A549 (cell line): ENCODE results near the gene FSD1. TPM values are rescaled to one million over a fixed set of nuclear protein-coding genes. Genes with fewer than 3 reads are reported as not detected.

Experiments
- ATAC-seq, 2 experiments: fragments of 200-7000 bp in 1 of 2; fragments of >200 bp in 1 of 2; cut with Nextera tagmentation in 1 of 2; cut with Tn5 transposase in 1 of 2; 3 replicates each; pipeline versions ENCODE4 v1.8.0 to v1.9.1; 2018 to 2020; ENCODE audit warnings: mild to moderate bottlenecking in 1 of 2, moderate library complexity in 1 of 2
- CTCF ChIA-PET: fragments of 300-600 bp; sonication (Branson Sonifier 250); formaldehyde crosslinking; extraction: SDS; loops from one replicate; lab custom pipeline; 2021; ENCODE audit warnings: antibody characterized with exemption, inconsistent platforms; lab: Yijun Ruan, JAX
- POLR2A ChIA-PET: fragments of 350-600 bp; formaldehyde crosslinking; extraction: SDS; loops from one replicate; lab custom pipeline; 2021; ENCODE audit warnings: antibody characterized with exemption, inconsistent platforms; lab: Yijun Ruan, JAX
- DNase-seq, 2 experiments: peaks; one replicate each; pipeline versions ENCODE4 v3.0.0 to v3.0.0-alpha.2; 2011 to 2016; ENCODE audit warnings: low read depth in 1 of 2, low spot score in 1 of 2
- FAIRE-seq: peaks from 2 replicates; lab custom pipeline; 2011; peaks lifted over from hg19 to GRCh38; lab: Jason Lieb, UNC
- H3K27ac ChIP-seq, 2 experiments: fragments of >200 bp; sonication (Bioruptor Twin); formaldehyde crosslinking; 3 replicates each; pipeline ENCODE4 v1.5.1; 2016 to 2017
- H3K4me1 ChIP-seq: fragments of >200 bp; sonication (Bioruptor Twin); formaldehyde crosslinking; 3 replicates; pipeline ENCODE4 v1.6.1; 2016
- H3K4me2 ChIP-seq: fragments of >200 bp; sonication (Bioruptor Twin); formaldehyde crosslinking; 3 replicates; pipeline ENCODE4 v1.6.1; 2016
- H3K4me3 ChIP-seq: fragments of >200 bp; sonication (Bioruptor Twin); formaldehyde crosslinking; 3 replicates; pipeline ENCODE4 v1.5.1; 2016
- H3K9me3 ChIP-seq: fragments of >200 bp; sonication (Bioruptor Twin); formaldehyde crosslinking; 3 replicates; pipeline ENCODE4 v1.6.1; 2016
- BHLHE40 ChIP-seq: IDR thresholded peaks from 2 replicates; pipeline ENCODE4 v1.6.1; 2012; ENCODE audit warnings: low read depth, low read length, inconsistent platforms
- CBX2 ChIP-seq: fragments of 200-600 bp; sonication (generic); IDR thresholded peaks from 2 replicates; pipeline ENCODE4 v1.6.1; 2016; ENCODE audit warnings: low read depth, mild to moderate bottlenecking, borderline replicate concordance
- CHD4 ChIP-seq: fragments of 200-600 bp; sonication (generic); IDR thresholded peaks from 2 replicates; pipeline ENCODE4 v1.6.1; 2016; ENCODE audit warnings: antibody characterized with exemption, mild to moderate bottlenecking, borderline replicate concordance
- ESRRA ChIP-seq: fragments of 150-350 bp; IDR thresholded peaks from 2 replicates; pipeline ENCODE4 v1.6.1; 2014; ENCODE audit warnings: mild to moderate bottlenecking, low read length, borderline replicate concordance
- FOSB ChIP-seq: fragments of 250-450 bp; sonication (Bioruptor Pico); IDR thresholded peaks from 2 replicates; pipeline ENCODE4 v1.5.0; 2020; ENCODE audit warnings: mild to moderate bottlenecking, moderate library complexity
- FOSL2 ChIP-seq, 2 experiments: fragments of 450-650 bp in 1 of 2; fragments of >200 bp in 1 of 2; sonication (Bioruptor Twin) in 1 of 2; formaldehyde crosslinking; IDR thresholded peaks; 2 replicates each; pipeline versions ENCODE4 v1.5.0 to v1.6.1; 2016 to 2020; ENCODE audit warnings: mild to moderate bottlenecking in 1 of 2, moderate library complexity in 1 of 2
- HOXB13 ChIP-seq: fragments of 250-450 bp; sonication (Bioruptor Pico); IDR thresholded peaks from 2 replicates; pipeline ENCODE4 v1.5.0; 2020; ENCODE audit warnings: low read depth, mild to moderate bottlenecking, moderate library complexity
- HOXB5 ChIP-seq: fragments of 250-450 bp; sonication (Bioruptor Pico); IDR thresholded peaks from 2 replicates; pipeline ENCODE4 v1.5.0; 2020; ENCODE audit warnings: mild to moderate bottlenecking, moderate library complexity
- JUN ChIP-seq, 2 experiments: fragments of >200 bp; sonication (Bioruptor Twin); formaldehyde crosslinking; IDR thresholded peaks; 2 replicates in 1 of 2; 3 replicates in 1 of 2; pipeline ENCODE4 v1.6.1; 2016 to 2017
- NR3C1 ChIP-seq: fragments of >200 bp; sonication (Bioruptor Twin); formaldehyde crosslinking; IDR thresholded peaks from 3 replicates; pipeline ENCODE4 v1.6.1; 2017
- RCOR1 ChIP-seq: fragments of 150-350 bp; IDR thresholded peaks from 2 replicates; pipeline ENCODE4 v1.6.1; 2014; ENCODE audit warnings: antibody characterized with exemption, low read length, low read depth
- SMC3 ChIP-seq: fragments of >200 bp; sonication (Bioruptor Twin); formaldehyde crosslinking; IDR thresholded peaks from 3 replicates; pipeline ENCODE4 v1.6.1; 2018; ENCODE audit warnings: inconsistent platforms
- TFCP2L1 ChIP-seq: fragments of 250-450 bp; sonication (Bioruptor Pico); IDR thresholded peaks from 2 replicates; pipeline ENCODE4 v1.5.0; 2021; ENCODE audit warnings: mild to moderate bottlenecking
- TP53 ChIP-seq: fragments of 250-450 bp; sonication (Bioruptor Pico); IDR thresholded peaks from 2 replicates; pipeline ENCODE4 v1.5.0; 2021; ENCODE audit warnings: mild to moderate bottlenecking, moderate library complexity
- WGBS: methylation state at CpG from one replicate; pipeline ENCODE4 v1.1.6; 2017; ENCODE audit errors: missing lambda C conversion rate; 5-methylcytosine and 5-hydroxymethylcytosine counted together
- polyA plus RNA-seq, 4 experiments: library from polyadenylated mRNA; depleted of rRNA in 3 of 4; stranded (reverse); fragments of >200 nt; fragmentation: RNase III in 1 of 4; extraction: RNeasy Plus Mini Kit Qiagen cat#74134 plus additional on column Dnase treatment in 1 of 4; gene quantifications; 2 replicates in 3 of 4; 3 replicates in 1 of 4; pipeline ENCODE4 v1.2.3, GENCODE V29; 2011 to 2017
- TF ChIP-seq, protein P1 (sequence below): fragments of 250-450 bp; sonication (Bioruptor Pico); IDR thresholded peaks from 2 replicates; pipeline ENCODE4 v1.5.0; 2020; ENCODE audit warnings: low read depth, mild to moderate bottlenecking, moderate library complexity
- TF ChIP-seq, protein P2 (sequence below): fragments of 150-350 bp; IDR thresholded peaks from 2 replicates; pipeline ENCODE4 v1.6.1; 2014; ENCODE audit warnings: low read depth, mild to moderate bottlenecking, low read length
- TF ChIP-seq, protein P3 (sequence below): IDR thresholded peaks from 2 replicates; pipeline ENCODE4 v1.6.1; 2012; ENCODE audit warnings: low read depth, borderline replicate concordance

Gene FSD1
- polyA plus RNA-seq, 2 of the 4 experiments (the other 2 are of a cell fraction), result 3.5 to 13.2 TPM

DNA sequence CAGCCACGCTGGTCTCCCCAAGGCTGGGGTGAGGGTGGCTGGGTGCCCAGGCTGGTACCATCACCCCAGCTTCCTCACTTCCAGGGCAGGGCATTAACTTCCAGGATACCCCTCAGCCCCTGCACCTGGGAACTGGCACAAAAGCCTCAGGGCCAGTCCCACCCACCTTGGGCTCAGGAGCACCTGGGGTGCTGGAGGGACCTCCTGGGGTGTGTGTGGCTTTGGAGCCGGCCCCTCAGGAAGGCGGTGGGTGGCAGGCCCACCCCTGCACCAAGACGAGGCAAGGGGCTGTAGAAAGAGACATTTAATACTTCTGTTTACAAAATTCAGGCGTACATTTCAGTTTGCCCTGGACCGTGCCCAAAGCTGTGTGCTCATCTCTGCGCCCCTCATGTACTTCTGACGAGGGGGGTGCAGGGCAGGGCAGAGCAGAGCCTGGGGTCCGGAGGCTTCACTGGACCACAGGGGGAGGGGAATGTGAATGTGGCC lies 55.7 kb downstream of the FSD1 start:
- 84% methylated on average over 7 of the region's 9 CpGs for WGBS
- no peak overlapping the region for H3K4me2 ChIP-seq
- H3K4me3 ChIP-seq, result no peak overlapping the region
- DNase-seq (no peak), ATAC-seq (no peak), FAIRE-seq (no peak)
- CTCF ChIA-PET, result interaction anchor here (1.0 to 6.2 kb wide), 3 partner anchors 12 to 92 kb away, joined by 5 to 51 read pairs (median 5); partner anchors contain the start of gene SH3GL1
- H3K27ac ChIP-seq, result no peak overlapping the region
- POLR2A ChIA-PET, result no interaction called here
- no peaks in the 10 kb centered on the region for H3K9me3 ChIP-seq
- no peak for TF ChIP-seq HOXB13 (CRISPR knock-in tag)
- no peak for TF ChIP-seq RCOR1
- TF ChIP-seq CBX2, result no peak
- TF ChIP-seq ESRRA, result no peak
- TF ChIP-seq, protein P1, sequence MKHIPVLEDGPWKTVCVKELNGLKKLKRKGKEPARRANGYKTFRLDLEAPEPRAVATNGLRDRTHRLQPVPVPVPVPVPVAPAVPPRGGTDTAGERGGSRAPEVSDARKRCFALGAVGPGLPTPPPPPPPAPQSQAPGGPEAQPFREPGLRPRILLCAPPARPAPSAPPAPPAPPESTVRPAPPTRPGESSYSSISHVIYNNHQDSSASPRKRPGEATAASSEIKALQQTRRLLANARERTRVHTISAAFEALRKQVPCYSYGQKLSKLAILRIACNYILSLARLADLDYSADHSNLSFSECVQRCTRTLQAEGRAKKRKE (CRISPR knock-in tag), result no peak
- TF ChIP-seq, protein P2, sequence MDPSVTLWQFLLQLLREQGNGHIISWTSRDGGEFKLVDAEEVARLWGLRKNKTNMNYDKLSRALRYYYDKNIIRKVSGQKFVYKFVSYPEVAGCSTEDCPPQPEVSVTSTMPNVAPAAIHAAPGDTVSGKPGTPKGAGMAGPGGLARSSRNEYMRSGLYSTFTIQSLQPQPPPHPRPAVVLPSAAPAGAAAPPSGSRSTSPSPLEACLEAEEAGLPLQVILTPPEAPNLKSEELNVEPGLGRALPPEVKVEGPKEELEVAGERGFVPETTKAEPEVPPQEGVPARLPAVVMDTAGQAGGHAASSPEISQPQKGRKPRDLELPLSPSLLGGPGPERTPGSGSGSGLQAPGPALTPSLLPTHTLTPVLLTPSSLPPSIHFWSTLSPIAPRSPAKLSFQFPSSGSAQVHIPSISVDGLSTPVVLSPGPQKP, result no peak
- no peak for TF ChIP-seq CHD4
- no peak for TF ChIP-seq FOSL2 (IDR thresholded peaks at IDR 0.05)
- no peak for TF ChIP-seq FOSL2 (CRISPR knock-in tag; IDR thresholded peaks at IDR 0.05)
- TF ChIP-seq NR3C1, result no peak
- no peak for TF ChIP-seq TFCP2L1 (CRISPR knock-in tag)
- no peak for TF ChIP-seq TP53
- TF ChIP-seq FOSB (CRISPR knock-in tag), result no peak
- peaks cover 14% of the 10 kb centered on the region for H3K4me1 ChIP-seq

DNA sequence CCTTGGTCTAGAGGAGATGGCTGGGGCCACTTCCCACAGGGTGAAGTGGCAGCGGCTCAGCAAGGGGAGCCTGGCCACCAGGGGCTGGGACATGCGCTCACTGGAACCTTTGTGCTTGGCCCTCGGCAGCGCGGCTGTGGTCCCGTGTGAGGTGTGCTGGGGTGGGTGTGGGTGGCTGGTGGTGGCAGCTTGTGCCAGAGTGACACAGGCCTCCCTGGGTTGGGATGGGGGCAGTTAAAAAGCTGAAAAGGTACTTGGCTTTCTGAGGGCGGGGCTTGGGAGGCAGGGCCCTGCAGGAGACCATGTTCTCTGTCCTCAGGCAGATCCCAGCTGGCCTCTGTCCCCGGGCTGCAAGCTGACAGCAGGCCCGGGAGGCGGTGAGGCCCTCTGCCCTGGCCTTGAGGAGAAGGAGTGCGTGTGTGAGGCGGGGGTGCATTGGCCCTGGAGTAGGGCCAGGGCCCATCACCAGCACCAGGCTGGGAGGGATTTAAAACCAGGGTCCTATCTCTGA lies 56.3 kb downstream of the FSD1 start:
- ChIA-PET POLR2A (no interaction called here), CTCF (interaction anchor here (1.0 to 6.2 kb wide), 3 partner anchors 12 to 93 kb away, joined by 5 to 51 read pairs (median 5); partner anchors contain the start of gene SH3GL1)
- ATAC-seq (peak in 1 of 2 experiments; percentile 7; a peak in 1 of 6 replicates), DNase-seq (no peak), FAIRE-seq (no peak)
- H3K4me2 ChIP-seq, result no peak overlapping the region
- H3K27ac ChIP-seq, result peak overlapping the region in 1 of 2 experiments; percentile 67; a peak in 2 of 6 replicates
- WGBS, result 52% methylated on average over 4 of the region's 12 CpGs
- H3K9me3 ChIP-seq, result no peaks in the 10 kb centered on the region
- peaks cover 14% of the 10 kb centered on the region for H3K4me1 ChIP-seq
- no peak overlapping the region for H3K4me3 ChIP-seq
- TF ChIP-seq NR3C1 (no peak), HOXB5 (CRISPR knock-in tag) (no peak), SMC3 (no peak)

DNA sequence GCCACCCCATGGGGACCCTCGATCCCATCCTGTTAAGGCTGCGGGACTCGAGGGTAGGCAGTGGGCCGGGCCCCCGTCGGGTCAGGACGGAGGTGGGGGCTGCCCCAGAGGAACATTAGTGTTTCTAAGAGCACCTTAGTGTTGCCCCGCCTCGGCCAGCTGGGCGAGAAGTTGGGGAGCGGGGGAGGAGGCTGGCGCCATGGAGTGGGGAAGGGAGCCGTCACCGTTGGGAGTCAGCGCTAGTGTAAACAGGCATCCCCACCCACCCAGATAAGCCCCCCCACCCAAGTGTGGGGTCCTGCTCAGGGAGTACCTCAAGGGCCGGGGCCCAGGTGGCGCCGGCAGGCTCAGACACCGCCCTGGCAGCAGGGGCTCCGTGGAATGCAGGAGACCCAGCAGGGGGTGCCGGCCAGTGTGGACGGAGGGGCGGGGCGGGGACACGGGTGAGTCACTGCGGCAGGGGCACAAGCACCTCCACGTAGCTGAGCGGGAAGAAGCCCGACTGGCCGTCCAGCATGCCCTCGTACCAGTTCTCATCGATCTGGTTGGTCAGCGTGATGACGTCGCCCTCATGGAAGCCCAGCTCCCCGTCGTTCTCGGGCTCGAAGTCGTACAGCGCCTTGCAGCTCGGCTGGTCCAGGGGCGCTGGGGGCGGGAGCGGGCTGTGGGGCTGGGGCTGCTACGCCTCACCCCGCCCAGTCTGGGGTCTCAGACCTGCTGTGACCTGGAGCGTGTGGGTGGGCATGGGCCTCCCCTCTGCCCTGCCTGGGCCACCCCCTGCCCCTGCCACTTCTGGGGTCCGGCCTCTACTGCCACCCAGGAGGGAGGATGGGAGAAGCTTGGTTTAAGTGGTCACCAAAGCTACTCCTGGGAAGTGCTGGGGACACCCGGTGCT lies 57.0 kb downstream of the FSD1 start:
- ATAC-seq, result no peak; a peak in 1 of 6 replicates
- no peaks in the 10 kb centered on the region for H3K9me3 ChIP-seq
- FAIRE-seq, result no peak
- no peak overlapping the region for H3K4me2 ChIP-seq
- DNase-seq, result peak in 1 of 2 experiments; percentile 33
- H3K27ac ChIP-seq, result peak overlapping the region in 1 of 2 experiments; percentile 67; a peak in 2 of 6 replicates
- 91% methylated on average over 13 of the region's 50 CpGs for WGBS
- H3K4me3 ChIP-seq, result no peak overlapping the region
- peaks cover 14% of the 10 kb centered on the region for H3K4me1 ChIP-seq
- ChIA-PET POLR2A (no interaction called here), CTCF (interaction anchor here (0.9 to 6.2 kb wide), 6 partner anchors 8 to 40 kb away, joined by 3 to 51 read pairs (median 10); partner anchors contain the start of genes MPND and SH3GL1)
- TF ChIP-seq FOSL2 (IDR thresholded peaks at IDR 0.05) (no peak), FOSL2 (CRISPR knock-in tag; IDR thresholded peaks at IDR 0.05) (0 out of 2 replicates have a peak, but pooled peaks have one; percentile 7), BHLHE40 (no peak), JUN (IDR thresholded peaks at IDR 0.05) (0 out of 5 replicates have a peak, but pooled peaks of 1 of the 2 experiments have one; percentile 25)
- TF ChIP-seq, protein P3, sequence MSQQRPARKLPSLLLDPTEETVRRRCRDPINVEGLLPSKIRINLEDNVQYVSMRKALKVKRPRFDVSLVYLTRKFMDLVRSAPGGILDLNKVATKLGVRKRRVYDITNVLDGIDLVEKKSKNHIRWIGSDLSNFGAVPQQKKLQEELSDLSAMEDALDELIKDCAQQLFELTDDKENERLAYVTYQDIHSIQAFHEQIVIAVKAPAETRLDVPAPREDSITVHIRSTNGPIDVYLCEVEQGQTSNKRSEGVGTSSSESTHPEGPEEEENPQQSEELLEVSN, result peak; percentile 77; the same call in 1 of the 2 replicates
